22Rv1 (cell line): ENCODE data around the gene MLLT3.

Experiments used
- ZFX ChIP-seq: fragments of 450-650 bp; IDR thresholded peaks from 2 replicates; pipeline ENCODE4 v1.6.1; 2017; ENCODE audit warnings: antibody characterized with exemption, borderline replicate concordance
- TF ChIP-seq, protein P1 (sequence below): fragments of 450-650 bp; IDR thresholded peaks from 2 replicates; pipeline ENCODE4 v1.5.1; 2017; ENCODE audit warnings: mild to moderate bottlenecking

DNA sequence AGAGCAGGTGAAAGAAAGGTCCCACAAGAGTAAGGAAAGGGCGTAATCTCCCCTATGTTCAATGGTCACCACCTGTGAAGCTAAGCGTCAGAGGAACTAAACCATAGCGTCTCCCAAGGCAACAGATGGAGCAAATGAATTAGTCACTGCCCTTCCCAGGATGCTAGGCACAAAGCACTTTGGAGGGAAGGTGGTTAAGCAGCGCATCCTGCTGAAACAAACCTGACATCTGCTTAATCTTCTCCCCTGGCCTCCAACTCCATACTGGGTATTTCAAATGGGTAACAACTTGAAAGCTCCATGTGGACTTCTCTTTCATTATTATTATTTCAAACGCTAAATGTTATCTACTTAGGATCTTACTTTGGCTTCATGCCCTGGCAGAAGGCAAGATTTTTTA is 227.3 kb downstream of the MLLT3 start:
- TF ChIP-seq, protein P1, sequence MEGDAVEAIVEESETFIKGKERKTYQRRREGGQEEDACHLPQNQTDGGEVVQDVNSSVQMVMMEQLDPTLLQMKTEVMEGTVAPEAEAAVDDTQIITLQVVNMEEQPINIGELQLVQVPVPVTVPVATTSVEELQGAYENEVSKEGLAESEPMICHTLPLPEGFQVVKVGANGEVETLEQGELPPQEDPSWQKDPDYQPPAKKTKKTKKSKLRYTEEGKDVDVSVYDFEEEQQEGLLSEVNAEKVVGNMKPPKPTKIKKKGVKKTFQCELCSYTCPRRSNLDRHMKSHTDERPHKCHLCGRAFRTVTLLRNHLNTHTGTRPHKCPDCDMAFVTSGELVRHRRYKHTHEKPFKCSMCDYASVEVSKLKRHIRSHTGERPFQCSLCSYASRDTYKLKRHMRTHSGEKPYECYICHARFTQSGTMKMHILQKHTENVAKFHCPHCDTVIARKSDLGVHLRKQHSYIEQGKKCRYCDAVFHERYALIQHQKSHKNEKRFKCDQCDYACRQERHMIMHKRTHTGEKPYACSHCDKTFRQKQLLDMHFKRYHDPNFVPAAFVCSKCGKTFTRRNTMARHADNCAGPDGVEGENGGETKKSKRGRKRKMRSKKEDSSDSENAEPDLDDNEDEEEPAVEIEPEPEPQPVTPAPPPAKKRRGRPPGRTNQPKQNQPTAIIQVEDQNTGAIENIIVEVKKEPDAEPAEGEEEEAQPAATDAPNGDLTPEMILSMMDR = no peak
- TF ChIP-seq ZFX = no peak
